ENCODE results near the gene CBFB.
A peak's percentile ranks its signal among the peaks of the same experiment; 100 is the strongest.

The CBFB gene

DNA sequence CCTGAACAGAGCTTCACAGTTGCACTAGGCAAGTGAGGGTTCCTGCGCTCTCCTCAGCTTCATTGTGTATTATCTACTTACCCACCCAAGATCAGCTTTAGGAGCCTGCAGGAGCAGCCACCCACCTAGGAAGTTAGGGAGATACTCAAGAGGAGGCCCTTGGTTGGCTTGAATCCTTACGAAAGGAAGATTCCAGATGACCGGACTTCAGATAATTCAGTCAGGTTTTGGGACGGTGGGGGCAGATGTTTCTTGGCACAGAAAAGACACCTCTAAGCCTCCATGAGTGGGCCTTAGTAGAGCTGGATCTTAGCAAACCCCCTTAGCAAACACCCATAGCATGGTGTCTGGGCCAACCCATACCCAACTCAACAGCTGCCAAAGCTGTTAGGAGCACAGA lies 2.4 kb upstream of the CBFB start:
- H3K27me3 ChIP-seq (ENCODE audit: insufficient read depth, poor library complexity, severe bottlenecking), result no peaks in the 10 kb centered on the region
- no peak overlapping the region for H3K27ac ChIP-seq (replicated peaks)
- TF ChIP-seq POLR2AphosphoS5 (IDR thresholded peaks at IDR 0.05; ENCODE audit: low read depth) (no peak), SPI1 (IDR thresholded peaks at IDR 0.05; ENCODE audit: borderline replicate concordance, low read depth) (no peak), REST (IDR thresholded peaks at IDR 0.05; ENCODE audit: insufficient replicate concordance, low read depth) (no peak), GABPA (IDR thresholded peaks at IDR 0.05; ENCODE audit: low read depth) (no peak), CTCF (IDR thresholded peaks at IDR 0.05; ENCODE audit: insufficient read depth, low read length) (no peak)
- DNase-seq (ENCODE audit: low read depth in 1 of 2, low spot score in 1 of 2), result no peak
- no peak overlapping the region for H3K4me3 ChIP-seq (replicated peaks; ENCODE audit: insufficient read depth, low read length)

GRCh38 chr16:67027046-67027445 lies 1.9 kb upstream of the CBFB start:
- no peak overlapping the region for H3K4me3 ChIP-seq (replicated peaks; ENCODE audit: insufficient read depth, low read length)
- DNase-seq (ENCODE audit: low read depth in 1 of 2, low spot score in 1 of 2), result no peak
- H3K27me3 ChIP-seq (ENCODE audit: insufficient read depth, poor library complexity, severe bottlenecking), result no peaks in the 10 kb centered on the region
- H3K27ac ChIP-seq (replicated peaks), result no peak overlapping the region
- TF ChIP-seq GABPA (IDR thresholded peaks at IDR 0.05; ENCODE audit: low read depth), result no peak
- no peak for TF ChIP-seq CTCF (IDR thresholded peaks at IDR 0.05; ENCODE audit: insufficient read depth, low read length)
- TF ChIP-seq SPI1 (IDR thresholded peaks at IDR 0.05; ENCODE audit: borderline replicate concordance, low read depth), result no peak
- no peak for TF ChIP-seq REST (IDR thresholded peaks at IDR 0.05; ENCODE audit: insufficient replicate concordance, low read depth)
- TF ChIP-seq POLR2AphosphoS5 (IDR thresholded peaks at IDR 0.05; ENCODE audit: low read depth), result no peak

- Histone ChIP-seq H3K27ac (replicated peaks) (peak overlapping the region; percentile 95), H3K27me3 (ENCODE audit: insufficient read depth, poor library complexity, severe bottlenecking) (no peaks in the 10 kb centered on the region), H3K4me3 (replicated peaks; ENCODE audit: insufficient read depth, low read length) (peak overlapping the region; percentile 37)
- TF ChIP-seq GABPA (IDR thresholded peaks at IDR 0.05; ENCODE audit: low read depth) (no peak), SPI1 (IDR thresholded peaks at IDR 0.05; ENCODE audit: borderline replicate concordance, low read depth) (no peak), CTCF (IDR thresholded peaks at IDR 0.05; ENCODE audit: insufficient read depth, low read length) (no peak), POLR2AphosphoS5 (IDR thresholded peaks at IDR 0.05; ENCODE audit: low read depth) (no peak), REST (IDR thresholded peaks at IDR 0.05; ENCODE audit: insufficient replicate concordance, low read depth) (no peak)
- DNase-seq (ENCODE audit: low read depth in 1 of 2, low spot score in 1 of 2), result no peak
Measured at GRCh38 chr16:67028167-67028695, 718 bp upstream of the CBFB start.

Measured in HL-60 (cell line).